Fibroblast of the conjunctiva (primary cell): ENCODE data around the gene TRIM14.
A peak's percentile ranks its signal among the peaks of the same experiment; 100 is the strongest.

Experiments used
- DNase-seq: peaks from one replicate; pipeline ENCODE4 v3.0.0-alpha.2; 2010; ENCODE audit warnings: low read depth

TRIM14 gene, protein sequence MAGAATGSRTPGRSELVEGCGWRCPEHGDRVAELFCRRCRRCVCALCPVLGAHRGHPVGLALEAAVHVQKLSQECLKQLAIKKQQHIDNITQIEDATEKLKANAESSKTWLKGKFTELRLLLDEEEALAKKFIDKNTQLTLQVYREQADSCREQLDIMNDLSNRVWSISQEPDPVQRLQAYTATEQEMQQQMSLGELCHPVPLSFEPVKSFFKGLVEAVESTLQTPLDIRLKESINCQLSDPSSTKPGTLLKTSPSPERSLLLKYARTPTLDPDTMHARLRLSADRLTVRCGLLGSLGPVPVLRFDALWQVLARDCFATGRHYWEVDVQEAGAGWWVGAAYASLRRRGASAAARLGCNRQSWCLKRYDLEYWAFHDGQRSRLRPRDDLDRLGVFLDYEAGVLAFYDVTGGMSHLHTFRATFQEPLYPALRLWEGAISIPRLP

DNA sequence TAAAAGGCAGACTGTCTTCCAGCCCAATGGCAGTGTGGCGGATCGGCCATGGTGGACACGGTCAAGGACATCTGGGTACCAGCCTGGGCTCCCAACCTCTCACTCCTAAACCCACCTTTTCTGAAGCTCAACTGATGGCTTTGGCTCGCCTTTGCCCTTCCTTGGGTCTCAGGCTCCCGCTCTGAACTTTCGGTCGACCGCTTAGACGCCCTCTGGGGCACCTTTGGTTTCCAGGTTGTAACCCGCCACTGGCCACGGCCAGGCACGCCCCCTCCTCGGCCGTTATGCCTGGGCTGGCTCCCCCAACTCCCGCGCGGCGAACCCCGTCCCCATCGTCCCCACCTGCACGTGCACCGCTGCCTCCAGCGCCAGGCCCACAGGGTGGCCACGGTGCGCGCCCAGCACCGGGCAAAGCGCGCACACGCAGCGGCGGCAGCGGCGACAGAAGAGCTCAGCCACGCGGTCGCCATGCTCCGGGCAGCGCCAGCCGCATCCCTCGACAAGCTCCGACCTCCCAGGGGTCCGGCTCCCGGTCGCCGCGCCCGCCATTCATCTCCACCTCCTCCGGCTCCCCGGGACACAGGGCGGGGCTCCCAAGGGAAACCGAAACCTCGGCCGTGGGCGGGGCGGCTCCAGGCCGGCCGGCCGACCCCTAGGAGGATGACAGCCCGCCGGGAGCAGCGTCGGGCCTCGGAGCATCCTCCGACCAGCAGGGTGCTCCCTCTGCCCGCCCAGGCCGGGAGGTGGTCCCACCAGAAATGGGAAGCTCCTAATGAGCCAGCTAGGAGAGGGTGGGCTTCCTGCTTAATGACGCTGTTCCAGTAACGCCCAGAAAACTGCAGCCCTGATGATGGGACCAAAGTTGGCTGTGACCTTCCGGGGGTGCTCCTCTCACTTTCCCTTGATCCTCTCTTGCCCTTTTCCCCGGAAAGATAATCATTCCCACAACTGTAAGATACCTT, at the start of gene TRIM14:
Gene TRIM14 (minus strand): TSS at position 583 of the 962 bp plus-strand sequence. CDS start 34 bp downstream, at position 549.
- DNase-seq, result peak; percentile 3

DNA sequence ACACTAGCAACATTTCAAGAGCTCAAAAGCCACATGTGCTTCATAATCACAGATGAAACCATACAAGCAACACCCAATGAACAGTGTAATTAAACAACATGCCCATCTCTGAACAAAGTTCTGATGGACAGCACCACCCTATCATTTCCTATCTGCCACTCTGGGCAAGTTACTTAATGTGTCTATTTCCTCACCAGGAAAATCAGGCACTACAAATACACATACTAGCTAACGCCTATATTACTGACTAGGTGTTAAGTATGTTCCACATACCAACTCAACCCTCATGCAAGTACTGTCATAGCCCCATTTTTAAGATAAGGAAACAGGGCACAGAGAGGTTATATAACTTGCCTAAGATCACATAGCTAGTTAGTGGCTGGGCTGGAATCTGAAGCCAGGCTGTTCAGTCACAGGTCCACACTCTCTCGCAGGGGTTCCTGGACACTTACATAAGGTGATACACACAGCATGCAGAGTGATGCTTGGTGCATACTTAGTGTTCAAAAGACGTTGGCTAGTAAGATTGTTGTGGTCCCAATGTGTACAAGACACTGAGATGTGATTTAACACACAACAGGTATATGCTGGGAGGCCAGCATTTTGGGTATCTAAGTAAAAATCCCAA, 49.2 kb upstream of the TRIM14 start:
- no peak for DNase-seq

DNA sequence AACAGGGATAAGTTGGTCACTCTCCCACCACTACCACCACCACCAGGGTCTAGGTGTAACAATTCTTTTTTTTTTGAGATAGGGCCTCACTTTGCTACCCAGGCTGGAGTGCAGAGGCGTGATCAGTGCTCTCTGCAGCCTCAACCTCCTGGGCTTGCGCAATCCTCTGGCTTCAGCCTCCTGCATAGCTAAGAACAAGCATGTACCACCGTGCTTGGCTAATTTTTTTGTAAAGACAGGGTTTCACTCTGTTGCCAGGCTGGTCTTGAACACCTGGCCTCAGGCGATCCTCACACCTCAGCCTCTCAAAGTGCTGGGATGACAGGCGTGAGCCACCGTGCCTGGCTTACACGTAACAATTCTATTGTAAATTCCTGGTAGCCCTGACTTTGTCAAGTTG, 45.9 kb upstream of the TRIM14 start:
- no peak for DNase-seq

DNA sequence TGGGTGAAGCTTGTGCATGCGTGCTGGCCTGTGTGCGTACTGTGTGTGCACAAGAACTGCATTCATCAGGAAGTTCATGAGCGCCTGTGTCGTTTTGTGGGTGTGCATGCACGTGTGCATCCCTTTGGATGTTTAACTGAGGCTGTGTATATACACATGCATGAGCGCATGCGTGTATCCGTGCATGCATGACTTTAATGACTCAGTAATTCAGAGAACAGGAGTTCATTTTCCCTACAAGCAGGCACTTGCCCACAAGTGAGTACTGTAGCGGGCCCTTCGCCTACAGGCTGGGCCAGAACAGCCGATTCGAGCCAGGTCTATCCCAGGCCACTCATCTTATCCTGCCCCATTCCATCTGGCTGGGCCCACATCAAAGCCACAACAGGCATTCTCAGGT, 43.6 kb upstream of the TRIM14 start:
- no peak for DNase-seq

DNA sequence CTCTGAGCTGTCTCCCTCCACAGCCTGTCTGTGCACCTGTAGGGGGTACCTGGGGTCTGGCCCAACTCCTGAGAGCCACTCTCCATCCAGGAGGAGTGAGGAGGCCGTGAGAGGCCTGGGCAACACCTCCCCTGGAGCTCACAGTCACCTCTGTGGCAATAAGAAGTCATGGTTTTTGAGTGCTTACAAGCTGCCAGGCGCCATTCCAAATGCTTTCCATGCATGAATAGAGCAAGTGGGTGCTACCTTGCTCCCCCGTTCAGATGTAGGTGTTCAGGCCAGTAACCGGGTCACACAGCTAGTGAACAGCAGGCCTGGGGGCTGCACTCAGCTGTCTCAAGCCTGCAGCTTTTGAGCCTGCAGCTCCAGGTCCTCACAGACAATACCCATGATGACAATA, 42.8 kb upstream of the TRIM14 start:
- no peak for DNase-seq

DNA sequence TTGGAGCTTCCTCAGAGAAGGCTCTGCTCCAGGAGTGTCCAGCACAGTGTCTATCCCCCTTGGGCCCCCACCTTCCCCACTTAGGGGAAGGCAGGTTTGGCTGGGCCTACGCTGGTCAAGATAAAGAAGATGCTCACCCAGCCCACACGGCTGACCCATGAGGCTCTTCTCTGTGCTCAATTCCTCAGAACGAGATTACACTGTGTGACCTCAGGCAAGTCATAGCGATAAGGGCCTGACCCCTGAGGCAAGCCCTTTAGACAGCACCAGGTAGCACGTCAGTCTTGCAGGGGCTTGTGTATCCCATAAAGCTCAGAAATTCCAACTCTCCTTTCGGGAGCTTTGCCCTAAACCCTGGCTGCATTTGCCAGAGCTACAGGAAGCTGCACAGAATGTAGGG, 40.8 kb upstream of the TRIM14 start:
- no peak for DNase-seq

DNA sequence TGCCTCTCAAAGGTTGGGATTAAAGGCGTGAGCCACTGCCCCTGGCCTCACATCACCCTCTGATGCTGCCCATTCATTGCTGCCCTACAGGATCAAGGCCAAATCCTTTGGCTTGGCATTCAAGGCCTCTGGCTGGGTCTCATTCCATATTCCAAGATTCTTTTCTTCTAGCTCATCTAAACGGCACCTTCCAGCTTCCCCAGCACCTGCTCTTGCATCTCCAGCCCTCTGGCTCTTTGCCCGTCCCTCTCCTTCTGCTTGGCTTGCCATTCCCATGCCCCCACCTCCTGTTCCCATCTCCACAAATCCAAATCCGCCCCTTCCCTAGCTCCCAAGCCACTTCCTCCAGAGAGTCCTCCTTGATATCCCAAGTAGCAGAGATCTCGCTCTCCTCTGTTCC, 40.3 kb upstream of the TRIM14 start:
- DNase-seq, result no peak

DNA sequence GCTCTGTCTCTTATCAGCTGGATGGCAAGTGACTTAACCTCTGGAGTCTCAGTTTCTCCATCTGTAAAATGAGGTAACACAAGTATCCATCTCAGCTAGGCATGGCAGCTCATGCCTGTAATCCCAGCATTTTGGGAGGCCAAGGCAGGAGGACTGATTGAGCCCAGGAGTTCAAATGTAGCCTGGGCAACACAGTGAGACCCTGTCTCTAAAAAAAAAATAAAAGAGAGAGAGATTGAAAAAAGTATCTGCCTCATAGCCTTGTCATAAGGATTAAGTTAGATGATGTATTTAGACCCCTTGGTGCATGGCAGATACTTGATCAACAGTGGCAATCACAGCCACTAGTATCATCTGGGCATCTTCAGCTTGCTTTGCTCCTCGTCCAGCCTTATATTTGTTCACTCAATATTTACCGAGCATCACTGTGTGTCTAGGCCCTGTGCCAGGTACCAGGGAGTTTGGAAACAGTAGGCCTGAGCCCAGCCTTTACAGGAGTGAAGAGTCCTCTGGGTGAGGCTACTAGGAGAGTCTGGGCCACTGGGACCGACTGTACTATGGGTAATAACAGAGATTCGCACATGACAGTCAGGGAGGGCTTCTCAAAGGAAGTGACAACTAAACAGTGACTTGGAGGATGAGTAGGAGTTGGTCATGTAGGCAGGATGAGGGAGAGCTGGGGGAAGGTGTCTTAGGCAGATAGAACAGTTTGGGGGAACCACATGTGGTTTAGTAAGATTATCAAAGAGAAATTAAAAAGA, 39.2 kb upstream of the TRIM14 start:
- DNase-seq, result no peak

DNA sequence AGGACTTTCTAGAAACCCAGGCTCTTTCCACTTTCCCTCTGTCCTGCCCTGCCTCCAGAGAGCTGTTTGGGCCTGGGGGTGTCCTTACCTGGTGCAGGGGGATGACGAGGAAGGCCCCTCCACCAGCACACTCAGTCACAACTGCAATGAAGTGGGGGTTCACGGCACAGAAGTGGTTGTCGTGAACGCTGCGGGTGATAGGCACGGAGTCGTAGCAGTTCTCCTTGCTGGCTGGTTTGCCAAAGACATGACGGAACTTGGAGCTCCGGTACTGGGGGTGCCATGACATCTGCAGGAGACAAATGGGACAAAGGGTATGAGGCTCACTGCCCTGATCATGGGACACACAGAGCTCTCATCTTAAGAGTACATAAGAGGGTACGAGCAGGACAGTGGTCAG, 38.4 kb upstream of the TRIM14 start:
- DNase-seq, result no peak

DNA sequence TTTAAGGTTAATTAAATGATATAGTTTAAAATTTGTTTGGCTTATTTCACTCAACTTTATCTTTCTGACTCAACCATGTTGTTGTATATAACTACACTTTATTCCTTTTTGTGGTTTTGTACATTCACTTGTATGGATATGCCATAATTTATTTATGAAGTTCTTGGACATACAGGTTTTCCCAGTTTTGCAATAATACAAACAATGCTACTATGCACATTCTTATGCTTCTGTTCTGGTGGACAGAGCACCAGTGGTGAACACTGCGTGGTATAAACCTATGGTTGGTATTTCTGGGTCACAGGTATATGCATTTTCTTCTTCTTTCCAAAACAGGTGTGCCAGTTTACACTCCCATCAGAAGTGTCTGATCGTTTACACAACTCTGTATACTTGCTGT, 35.7 kb upstream of the TRIM14 start:
- no peak for DNase-seq

DNA sequence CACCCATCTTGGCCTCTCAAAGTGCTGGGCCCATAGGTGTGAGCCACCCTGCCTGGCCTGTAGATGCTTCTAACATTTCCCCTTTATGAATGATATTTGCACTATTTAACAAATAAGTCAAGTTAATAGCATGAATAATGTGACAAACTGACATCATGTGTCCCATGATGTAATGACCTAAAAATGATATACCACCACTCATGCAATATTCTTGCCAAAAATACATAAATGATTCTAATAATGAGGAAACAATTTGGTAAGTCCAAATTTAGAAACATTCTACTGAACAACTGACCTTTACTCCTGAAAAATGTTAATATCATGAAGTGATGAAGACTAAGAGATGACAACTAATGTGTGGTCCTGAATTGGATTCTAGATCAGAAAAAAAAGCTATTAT, 33.5 kb upstream of the TRIM14 start:
- DNase-seq, result no peak

DNA sequence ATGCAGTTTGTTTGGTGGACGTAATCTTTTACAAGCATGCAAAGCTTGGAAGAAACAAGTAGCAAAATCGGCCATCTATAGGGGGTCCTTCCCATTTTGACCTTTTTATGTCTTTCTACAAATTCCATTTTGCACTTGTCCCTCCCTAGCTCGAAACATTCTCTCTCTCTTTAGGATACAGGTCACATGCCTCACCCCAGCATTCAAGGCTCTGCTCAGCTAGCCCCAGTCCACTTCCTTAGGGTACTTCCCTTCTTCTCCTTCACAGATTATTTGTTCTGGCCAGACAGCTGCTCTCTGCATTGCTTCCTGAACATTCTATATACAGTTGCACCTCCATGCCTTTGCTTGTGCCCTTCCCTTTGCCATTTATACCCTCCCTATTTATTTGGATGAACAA, 31.7 kb upstream of the TRIM14 start:
- no peak for DNase-seq

DNA sequence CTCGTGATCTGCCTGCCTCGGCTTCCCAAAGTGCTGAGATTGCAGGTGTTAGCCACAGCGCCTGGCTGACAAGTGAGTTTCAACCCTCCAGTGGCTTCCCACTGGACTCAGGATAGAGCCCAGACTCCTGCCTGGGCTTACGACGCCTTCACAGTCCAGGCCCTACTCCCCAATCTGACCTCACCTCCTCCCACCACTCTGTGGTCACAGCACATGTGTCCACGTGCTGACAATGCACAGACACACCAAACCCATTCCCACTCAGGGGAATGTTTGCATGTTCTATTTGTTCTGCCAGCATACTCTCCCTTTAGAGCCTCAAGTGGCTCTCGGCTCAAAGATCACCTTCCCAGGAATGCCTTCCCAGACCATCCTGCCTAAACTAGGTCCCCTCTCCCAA, 31.1 kb upstream of the TRIM14 start:
- DNase-seq, result no peak

DNA sequence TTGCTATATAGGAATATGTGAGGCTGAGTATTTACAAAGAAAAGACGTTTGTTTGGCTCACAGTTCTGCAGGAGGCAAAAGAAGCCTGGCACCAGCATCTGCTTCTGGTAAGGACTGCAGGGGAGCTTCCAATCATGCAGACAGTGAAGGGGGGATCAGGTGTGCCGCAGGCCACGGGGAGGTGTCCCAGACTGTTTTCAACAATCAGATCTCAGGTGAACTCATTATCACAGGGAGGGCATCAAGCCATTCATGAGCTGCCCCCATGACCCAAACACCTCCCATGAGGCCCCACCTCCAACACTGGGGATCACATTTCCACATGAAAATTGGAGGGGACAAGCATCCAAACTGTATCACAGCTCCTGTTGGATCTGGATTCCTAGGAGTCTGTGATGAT, 30.4 kb upstream of the TRIM14 start:
- DNase-seq, result no peak

DNA sequence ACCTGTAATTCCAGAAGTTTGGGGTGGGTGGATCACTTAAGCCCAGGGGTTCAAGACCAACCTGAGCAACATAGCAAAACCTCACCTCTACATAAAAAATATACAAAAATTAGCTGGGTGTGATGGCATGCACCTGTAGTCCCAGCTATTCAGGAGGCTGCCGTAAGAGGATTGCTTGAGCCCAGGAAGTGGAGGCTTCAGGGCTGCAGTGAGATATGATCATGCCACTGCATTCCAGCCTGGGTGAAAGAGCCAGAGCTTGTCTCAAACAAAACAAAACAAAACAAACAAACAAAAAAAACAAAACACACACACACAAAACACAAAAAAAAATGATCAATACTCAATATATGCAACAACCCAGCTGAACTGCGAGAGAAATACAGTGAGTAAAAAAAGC, 29.5 kb upstream of the TRIM14 start:
- no peak for DNase-seq

DNA sequence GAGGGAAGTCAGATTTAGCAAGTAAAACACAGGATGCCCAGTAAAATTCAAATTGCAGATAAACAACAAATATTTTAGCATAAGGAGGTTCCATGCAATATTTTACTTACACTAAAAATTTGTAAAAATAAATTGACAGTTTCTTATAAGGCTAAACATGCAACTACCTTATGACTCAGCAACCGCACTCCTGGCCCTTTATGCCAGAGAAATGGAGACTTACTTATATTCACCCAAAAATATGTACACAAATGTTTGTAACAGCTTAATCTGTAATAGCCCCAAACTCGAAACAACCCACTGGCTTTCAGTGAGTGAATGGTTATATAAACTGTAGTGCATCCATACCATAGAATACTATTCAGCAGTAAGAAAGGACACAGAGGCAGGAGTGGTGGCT, 28.6 kb upstream of the TRIM14 start:
- DNase-seq, result no peak

DNA sequence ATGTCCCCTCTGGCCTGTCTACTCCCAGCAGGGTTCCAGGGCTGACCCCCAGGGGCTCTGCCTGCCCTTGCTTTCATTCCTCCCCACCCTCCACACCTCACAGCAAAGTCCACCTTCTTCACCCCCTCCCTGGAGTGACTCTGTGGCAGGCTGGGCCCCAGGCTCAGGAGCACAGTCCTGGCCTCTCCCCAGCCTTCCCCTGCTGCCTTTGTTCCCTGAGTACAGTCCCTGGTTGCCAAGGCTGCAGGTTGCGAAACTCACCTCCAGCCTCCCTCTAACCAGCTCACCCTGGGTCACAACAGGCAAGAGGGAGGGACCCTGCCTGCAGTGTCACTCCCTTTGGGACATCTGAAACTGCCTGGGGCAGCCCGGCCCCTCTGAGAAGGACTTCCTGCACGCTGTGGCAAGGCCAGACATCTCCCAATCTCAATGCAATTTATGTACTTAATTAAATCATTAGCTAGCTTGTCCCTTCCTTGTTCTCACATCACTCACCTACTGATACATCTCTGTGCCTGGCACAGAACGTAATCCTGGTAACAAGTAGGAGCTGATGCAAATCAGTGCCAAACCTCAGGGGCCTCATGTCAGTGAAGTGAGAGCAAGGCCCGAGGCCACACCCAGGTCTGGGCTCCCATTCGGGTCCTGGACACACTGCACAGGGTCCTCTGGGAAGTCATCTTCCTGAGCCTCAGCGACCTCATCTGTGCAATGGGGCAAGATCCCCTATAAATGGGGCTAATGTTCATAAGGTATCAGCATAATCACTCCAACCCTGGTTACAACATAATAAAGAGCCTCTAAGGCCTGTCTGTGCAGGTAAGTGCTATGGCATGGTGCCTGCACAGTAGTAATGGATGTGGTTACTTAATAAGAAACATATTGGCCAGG, 27.3 kb upstream of the TRIM14 start:
- peak; percentile 10 for DNase-seq

DNA sequence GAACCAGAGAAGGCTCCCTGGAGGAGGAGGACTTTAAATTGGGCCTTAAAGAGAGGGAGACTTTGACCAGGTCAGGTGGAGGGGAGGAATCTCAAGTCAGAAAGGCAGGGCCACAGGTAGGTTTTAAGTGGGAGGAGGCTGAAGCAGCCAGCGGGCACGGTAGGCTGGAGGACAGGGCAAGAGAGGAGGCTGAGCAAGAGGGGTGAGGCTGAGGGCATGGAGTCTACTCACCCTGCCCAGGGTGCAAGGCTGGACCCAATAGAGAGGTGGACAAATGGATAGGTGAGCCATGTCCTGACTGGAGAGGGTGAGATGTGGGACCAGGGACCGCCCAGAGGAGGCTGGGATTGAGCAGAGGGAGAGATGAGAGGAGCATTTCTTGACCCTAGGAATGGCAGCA, 25.6 kb upstream of the TRIM14 start:
- no peak for DNase-seq

DNA sequence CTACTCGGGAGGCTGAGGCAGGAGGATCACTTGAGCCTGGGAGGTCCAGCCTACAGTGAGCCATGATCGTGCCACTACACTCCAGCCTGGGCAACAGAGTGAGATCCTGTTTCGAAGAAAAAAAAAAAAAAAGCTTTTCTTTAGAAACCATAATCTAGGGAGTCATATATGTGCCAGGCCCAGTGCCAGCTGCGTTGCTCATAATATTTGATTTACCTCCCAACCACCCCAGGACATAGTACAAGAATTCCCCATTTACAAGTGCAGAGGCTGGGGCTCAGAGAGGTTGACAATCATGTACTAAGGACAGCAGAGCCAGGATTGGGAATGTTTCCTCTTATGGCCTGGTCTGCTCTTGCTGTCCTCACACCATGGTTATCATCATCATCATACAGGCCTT, 25.1 kb upstream of the TRIM14 start:
- DNase-seq, result no peak

DNA sequence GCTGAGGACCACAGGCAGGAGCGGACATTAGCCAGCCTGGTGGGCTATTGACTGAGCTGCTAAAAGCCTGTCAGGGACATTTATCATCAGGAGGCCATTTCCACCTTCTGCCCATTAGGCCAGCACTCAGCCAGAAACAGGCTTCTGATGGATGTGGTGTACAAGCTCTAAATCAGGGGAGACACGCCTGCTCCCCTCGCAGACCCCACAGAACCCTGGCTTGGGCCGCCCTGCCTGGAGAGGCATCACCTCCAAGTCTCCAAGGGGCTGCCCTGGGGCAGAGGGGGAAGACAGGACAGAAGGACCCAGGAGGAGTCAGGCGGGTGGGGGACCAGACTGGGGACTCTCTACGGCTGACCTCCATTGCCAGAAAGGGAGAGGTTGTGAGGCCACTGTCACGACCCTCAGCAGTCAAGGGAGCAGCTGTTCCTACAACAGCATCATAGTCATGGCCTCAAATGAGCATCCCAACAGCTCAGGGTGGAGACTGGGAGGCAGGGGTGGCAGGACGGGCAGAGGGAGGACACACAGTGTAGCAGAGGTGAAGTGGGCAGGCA, 24.0 kb upstream of the TRIM14 start:
- DNase-seq, result no peak
